ENCODE measurements around the gene NHERF1. TPM values are rescaled to one million over a fixed set of nuclear protein-coding genes. Genes with fewer than 3 reads are reported as not detected.

Gene NHERF1
- total and polyA plus RNA-seq, 2 of the 8 experiments (the other 6 are each of a cell fraction or from before 2014, with no cell fraction given) = 92.9 to 99.2 TPM

- peak; percentile 57 for TF ChIP-seq ASH2L (IDR thresholded peaks at IDR 0.05; ENCODE audit: low read length)
- peak; percentile 91 for TF ChIP-seq CEBPB (IDR thresholded peaks at IDR 0.05; ENCODE audit: low read depth, low read length)
- peak in 1 of 2 experiments; percentile 16; a peak in 1 of 3 replicates for TF ChIP-seq EP300 (IDR thresholded peaks at IDR 0.05; ENCODE audit: borderline replicate concordance in 1 of 2, low read depth in 2 of 2, low read length in 2 of 2)
- TF ChIP-seq JUN (IDR thresholded peaks at IDR 0.05; ENCODE audit: low read depth, low read length) = no peak
Measured at GRCh38 chr17:74736513-74737298, 11.7 kb upstream of the NHERF1 start, which contains the start of gene RAB37 (continued).

Data from H1 (cell line).